Liver (tissue), 3 donors: ENCODE results near the gene PNO1.
A peak's percentile ranks its signal among the peaks of the same experiment; 100 is the strongest.

Experiments used
- JUND ChIP-seq, 2 donors: IDR thresholded peaks; 2 replicates each; pipeline ENCODE4 v1.6.1; 2016; ENCODE audit warnings: antibody characterized with exemption in 2 of 2
- RXRA ChIP-seq, 2 donors: IDR thresholded peaks; 2 replicates each; pipeline ENCODE4 v1.6.1; 2017 to 2018; ENCODE audit warnings: antibody characterized with exemption in 2 of 2, mild to moderate bottlenecking in 1 of 2
- SP1 ChIP-seq: IDR thresholded peaks from 2 replicates; pipeline ENCODE4 v1.6.1; 2018; ENCODE audit warnings: antibody characterized with exemption, mild to moderate bottlenecking
- YY1 ChIP-seq: IDR thresholded peaks from 2 replicates; pipeline ENCODE4 v1.6.1; 2016; ENCODE audit warnings: antibody characterized with exemption, mild to moderate bottlenecking
- TF ChIP-seq, protein P1 (sequence below): fragments of 150-350 bp; IDR thresholded peaks from 2 replicates; pipeline ENCODE4 v1.5.1; 2017; ENCODE audit warnings: improper control_type of control experiment, low read depth, low read length; ENCODE audit not compliant: missing input control
- TF ChIP-seq, protein P2 (sequence below): IDR thresholded peaks from 2 replicates; pipeline ENCODE4 v1.6.1; 2016; ENCODE audit warnings: antibody characterized with exemption
- TF ChIP-seq, protein P3 (sequence below): IDR thresholded peaks from 2 replicates; pipeline ENCODE4 v1.6.1; 2016; ENCODE audit warnings: antibody characterized with exemption, mild to moderate bottlenecking
- TF ChIP-seq, protein P4 (sequence below): IDR thresholded peaks from 2 replicates; pipeline ENCODE4 v1.6.1; 2016; ENCODE audit warnings: antibody characterized with exemption
- donor health status: healthy.
- donor health status: healthy.

GRCh38 chr2:68225119-68225632, 67.5 kb downstream of the PNO1 start:
- TF ChIP-seq, protein P1, sequence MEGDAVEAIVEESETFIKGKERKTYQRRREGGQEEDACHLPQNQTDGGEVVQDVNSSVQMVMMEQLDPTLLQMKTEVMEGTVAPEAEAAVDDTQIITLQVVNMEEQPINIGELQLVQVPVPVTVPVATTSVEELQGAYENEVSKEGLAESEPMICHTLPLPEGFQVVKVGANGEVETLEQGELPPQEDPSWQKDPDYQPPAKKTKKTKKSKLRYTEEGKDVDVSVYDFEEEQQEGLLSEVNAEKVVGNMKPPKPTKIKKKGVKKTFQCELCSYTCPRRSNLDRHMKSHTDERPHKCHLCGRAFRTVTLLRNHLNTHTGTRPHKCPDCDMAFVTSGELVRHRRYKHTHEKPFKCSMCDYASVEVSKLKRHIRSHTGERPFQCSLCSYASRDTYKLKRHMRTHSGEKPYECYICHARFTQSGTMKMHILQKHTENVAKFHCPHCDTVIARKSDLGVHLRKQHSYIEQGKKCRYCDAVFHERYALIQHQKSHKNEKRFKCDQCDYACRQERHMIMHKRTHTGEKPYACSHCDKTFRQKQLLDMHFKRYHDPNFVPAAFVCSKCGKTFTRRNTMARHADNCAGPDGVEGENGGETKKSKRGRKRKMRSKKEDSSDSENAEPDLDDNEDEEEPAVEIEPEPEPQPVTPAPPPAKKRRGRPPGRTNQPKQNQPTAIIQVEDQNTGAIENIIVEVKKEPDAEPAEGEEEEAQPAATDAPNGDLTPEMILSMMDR: peak; percentile 10
- TF ChIP-seq, protein P2, sequence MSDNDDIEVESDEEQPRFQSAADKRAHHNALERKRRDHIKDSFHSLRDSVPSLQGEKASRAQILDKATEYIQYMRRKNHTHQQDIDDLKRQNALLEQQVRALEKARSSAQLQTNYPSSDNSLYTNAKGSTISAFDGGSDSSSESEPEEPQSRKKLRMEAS: no peak
- TF ChIP-seq, protein P3, sequence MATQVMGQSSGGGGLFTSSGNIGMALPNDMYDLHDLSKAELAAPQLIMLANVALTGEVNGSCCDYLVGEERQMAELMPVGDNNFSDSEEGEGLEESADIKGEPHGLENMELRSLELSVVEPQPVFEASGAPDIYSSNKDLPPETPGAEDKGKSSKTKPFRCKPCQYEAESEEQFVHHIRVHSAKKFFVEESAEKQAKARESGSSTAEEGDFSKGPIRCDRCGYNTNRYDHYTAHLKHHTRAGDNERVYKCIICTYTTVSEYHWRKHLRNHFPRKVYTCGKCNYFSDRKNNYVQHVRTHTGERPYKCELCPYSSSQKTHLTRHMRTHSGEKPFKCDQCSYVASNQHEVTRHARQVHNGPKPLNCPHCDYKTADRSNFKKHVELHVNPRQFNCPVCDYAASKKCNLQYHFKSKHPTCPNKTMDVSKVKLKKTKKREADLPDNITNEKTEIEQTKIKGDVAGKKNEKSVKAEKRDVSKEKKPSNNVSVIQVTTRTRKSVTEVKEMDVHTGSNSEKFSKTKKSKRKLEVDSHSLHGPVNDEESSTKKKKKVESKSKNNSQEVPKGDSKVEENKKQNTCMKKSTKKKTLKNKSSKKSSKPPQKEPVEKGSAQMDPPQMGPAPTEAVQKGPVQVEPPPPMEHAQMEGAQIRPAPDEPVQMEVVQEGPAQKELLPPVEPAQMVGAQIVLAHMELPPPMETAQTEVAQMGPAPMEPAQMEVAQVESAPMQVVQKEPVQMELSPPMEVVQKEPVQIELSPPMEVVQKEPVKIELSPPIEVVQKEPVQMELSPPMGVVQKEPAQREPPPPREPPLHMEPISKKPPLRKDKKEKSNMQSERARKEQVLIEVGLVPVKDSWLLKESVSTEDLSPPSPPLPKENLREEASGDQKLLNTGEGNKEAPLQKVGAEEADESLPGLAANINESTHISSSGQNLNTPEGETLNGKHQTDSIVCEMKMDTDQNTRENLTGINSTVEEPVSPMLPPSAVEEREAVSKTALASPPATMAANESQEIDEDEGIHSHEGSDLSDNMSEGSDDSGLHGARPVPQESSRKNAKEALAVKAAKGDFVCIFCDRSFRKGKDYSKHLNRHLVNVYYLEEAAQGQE: no peak
- TF ChIP-seq JUND (IDR thresholded peaks at IDR 0.05) (no peak), YY1 (no peak), RXRA (IDR thresholded peaks at IDR 0.05) (peak; percentile 34 to 44), SP1 (no peak)
- TF ChIP-seq, protein P4, sequence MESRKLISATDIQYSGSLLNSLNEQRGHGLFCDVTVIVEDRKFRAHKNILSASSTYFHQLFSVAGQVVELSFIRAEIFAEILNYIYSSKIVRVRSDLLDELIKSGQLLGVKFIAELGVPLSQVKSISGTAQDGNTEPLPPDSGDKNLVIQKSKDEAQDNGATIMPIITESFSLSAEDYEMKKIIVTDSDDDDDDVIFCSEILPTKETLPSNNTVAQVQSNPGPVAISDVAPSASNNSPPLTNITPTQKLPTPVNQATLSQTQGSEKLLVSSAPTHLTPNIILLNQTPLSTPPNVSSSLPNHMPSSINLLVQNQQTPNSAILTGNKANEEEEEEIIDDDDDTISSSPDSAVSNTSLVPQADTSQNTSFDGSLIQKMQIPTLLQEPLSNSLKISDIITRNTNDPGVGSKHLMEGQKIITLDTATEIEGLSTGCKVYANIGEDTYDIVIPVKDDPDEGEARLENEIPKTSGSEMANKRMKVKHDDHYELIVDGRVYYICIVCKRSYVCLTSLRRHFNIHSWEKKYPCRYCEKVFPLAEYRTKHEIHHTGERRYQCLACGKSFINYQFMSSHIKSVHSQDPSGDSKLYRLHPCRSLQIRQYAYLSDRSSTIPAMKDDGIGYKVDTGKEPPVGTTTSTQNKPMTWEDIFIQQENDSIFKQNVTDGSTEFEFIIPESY: no peak
